ENCODE measurements around the gene FANCC. TPM values are rescaled to one million over a fixed set of nuclear protein-coding genes. Genes with fewer than 3 reads are reported as not detected.
A peak's percentile ranks its signal among the peaks of the same experiment; 100 is the strongest.

The FANCC gene
- total and polyA plus RNA-seq, 2 of the 4 experiments (the other 2 are of a cell fraction), result 4.7 to 6.3 TPM

DNA sequence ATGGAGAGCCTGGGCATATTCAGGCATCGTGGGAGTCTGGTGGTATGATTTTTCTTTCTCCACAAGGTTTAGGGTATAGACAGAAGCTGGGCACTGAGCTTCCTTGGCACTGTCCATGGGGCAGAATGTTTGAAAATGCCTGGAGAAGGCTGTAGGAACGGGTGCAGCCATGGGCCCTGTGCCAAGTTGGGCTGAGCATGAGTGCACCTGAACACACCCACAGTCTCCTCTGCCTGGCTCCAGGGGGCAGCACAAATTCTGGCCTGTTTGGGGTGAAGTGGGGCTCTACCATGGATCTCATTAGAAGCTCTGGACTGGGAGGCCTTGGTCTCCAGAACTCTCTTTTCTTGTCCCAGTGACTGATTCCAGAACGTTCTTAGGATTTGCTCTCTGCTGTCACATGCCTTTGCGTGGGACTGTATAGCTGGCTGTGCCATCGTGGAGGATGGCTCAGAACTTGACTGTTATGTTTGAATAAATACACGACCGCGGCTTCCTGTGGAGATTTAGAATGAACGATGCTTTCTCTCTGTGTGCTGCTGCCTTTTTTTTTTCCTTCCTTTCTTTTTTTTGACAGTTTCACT, 229.8 kb downstream of the FANCC start:
- dilution Hi-C loops (cut with HindIII; ENCODE audit: low sequenced_read_pairs, unreplicated experiment) (no loop called here), intact Hi-C loops (cut with micrococcal nuclease) (no loop called here), in situ Hi-C loops (cut with MboI; ENCODE audit: low sequenced_read_pairs) (no loop called here)
- no peak overlapping the region for H3K4ac ChIP-seq (ENCODE audit: low read depth, low read length)
- no peak overlapping the region for H4K8ac ChIP-seq (ENCODE audit: low read depth in 2 of 2, low read length in 2 of 2)
- no peak overlapping the region for H2BK20ac ChIP-seq (ENCODE audit: low read depth, low read length)
- no peak overlapping the region for H2BK120ac ChIP-seq (ENCODE audit: low read depth, low read length)
- H3K4me2 ChIP-seq (ENCODE audit: low read depth, low read length), result no peak overlapping the region
- H2AK9ac ChIP-seq (replicated peaks; ENCODE audit: low read depth, low read length, poor library complexity), result no peak overlapping the region
- H3K27me3 ChIP-seq (ENCODE audit: control insufficient read depth, insufficient read depth, low read length), result no peaks in the 10 kb centered on the region
- H3K9ac ChIP-seq (ENCODE audit: low read depth, low read length), result no peak overlapping the region
- H3K4me1 ChIP-seq (ENCODE audit: control insufficient read depth, insufficient read depth, low read length), result peaks cover 22% of the 10 kb centered on the region
- no peak overlapping the region for H3K14ac ChIP-seq (replicated peaks; ENCODE audit: low read depth, low read length)
- WGBS, 2 experiments (ENCODE audit: extremely low coverage in 2 of 2, insufficient read length in 1 of 2), result 54% methylated on average over 4 of the region's 9 CpGs; no CpG with 5 or more reads in 1 of the 2 experiments
- H3K4me3 ChIP-seq (ENCODE audit: insufficient read depth, low read depth, low read length), result no peak overlapping the region
- TF ChIP-seq MAZ (IDR thresholded peaks at IDR 0.05; ENCODE audit: borderline replicate concordance, low read depth, low read length) (no peak), NFE2L2 (IDR thresholded peaks at IDR 0.05; ENCODE audit: low read depth, low read length) (no peak), CEBPB (IDR thresholded peaks at IDR 0.05; ENCODE audit: low read depth, low read length) (no peak), CHD1 (IDR thresholded peaks at IDR 0.05; ENCODE audit: low read depth, low read length) (no peak), SMC3 (IDR thresholded peaks at IDR 0.05; ENCODE audit: low read depth, low read length) (no peak)
- TF ChIP-seq, protein P1, sequence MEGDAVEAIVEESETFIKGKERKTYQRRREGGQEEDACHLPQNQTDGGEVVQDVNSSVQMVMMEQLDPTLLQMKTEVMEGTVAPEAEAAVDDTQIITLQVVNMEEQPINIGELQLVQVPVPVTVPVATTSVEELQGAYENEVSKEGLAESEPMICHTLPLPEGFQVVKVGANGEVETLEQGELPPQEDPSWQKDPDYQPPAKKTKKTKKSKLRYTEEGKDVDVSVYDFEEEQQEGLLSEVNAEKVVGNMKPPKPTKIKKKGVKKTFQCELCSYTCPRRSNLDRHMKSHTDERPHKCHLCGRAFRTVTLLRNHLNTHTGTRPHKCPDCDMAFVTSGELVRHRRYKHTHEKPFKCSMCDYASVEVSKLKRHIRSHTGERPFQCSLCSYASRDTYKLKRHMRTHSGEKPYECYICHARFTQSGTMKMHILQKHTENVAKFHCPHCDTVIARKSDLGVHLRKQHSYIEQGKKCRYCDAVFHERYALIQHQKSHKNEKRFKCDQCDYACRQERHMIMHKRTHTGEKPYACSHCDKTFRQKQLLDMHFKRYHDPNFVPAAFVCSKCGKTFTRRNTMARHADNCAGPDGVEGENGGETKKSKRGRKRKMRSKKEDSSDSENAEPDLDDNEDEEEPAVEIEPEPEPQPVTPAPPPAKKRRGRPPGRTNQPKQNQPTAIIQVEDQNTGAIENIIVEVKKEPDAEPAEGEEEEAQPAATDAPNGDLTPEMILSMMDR (conservative IDR thresholded peaks at IDR 0.05; ENCODE audit: low read depth, low read length), result 0 out of 2 replicates have a peak, but pooled peaks have one; percentile 5
- TF ChIP-seq, protein P2, sequence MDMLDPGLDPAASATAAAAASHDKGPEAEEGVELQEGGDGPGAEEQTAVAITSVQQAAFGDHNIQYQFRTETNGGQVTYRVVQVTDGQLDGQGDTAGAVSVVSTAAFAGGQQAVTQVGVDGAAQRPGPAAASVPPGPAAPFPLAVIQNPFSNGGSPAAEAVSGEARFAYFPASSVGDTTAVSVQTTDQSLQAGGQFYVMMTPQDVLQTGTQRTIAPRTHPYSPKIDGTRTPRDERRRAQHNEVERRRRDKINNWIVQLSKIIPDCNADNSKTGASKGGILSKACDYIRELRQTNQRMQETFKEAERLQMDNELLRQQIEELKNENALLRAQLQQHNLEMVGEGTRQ (IDR thresholded peaks at IDR 0.05; ENCODE audit: low read depth, low read length), result no peak
- no peak overlapping the region for H4K91ac ChIP-seq (ENCODE audit: insufficient read depth, low read depth, low read length)
- no peak overlapping the region for H2BK5ac ChIP-seq (ENCODE audit: low read depth, low read length, poor library complexity, severe bottlenecking)
- H2BK15ac ChIP-seq (ENCODE audit: low read depth, low read length), result no peak overlapping the region
- no peaks in the 10 kb centered on the region for H3K9me3 ChIP-seq (ENCODE audit: control insufficient read depth, insufficient read depth, low read length)
- ChIA-PET CTCF (interaction anchor here (0.6 to 0.7 kb wide), 2 partner anchors 214 to 1993 kb away, joined by 3 to 4 read pairs; no protein-coding TSS in a partner anchor), POLR2A (ENCODE audit: unreplicated experiment) (no interaction called here)
- H3K9me1 ChIP-seq (ENCODE audit: insufficient read depth, low read length), result peaks cover 28% of the 10 kb centered on the region
- H2AFZ ChIP-seq (replicated peaks; ENCODE audit: low read length, poor library complexity), result no peak overlapping the region
- H4K20me1 ChIP-seq (ENCODE audit: insufficient read depth, low read length), result peaks cover 47% of the 10 kb centered on the region
- peaks cover 52% of the 10 kb centered on the region for H3K36me3 ChIP-seq (ENCODE audit: control insufficient read depth, insufficient read depth, low read length)
- H4K5ac ChIP-seq (ENCODE audit: low read depth, low read length), result no peak overlapping the region
- no peak overlapping the region for H3K23ac ChIP-seq (ENCODE audit: low read depth, low read length)
- H3K18ac ChIP-seq (ENCODE audit: low read depth, low read length), result no peak overlapping the region
- BruUV-seq (replicated peaks), result no TSS peak
- DNase-seq, result no peak
- H3K79me1 ChIP-seq (ENCODE audit: low read depth in 1 of 2, low read length in 2 of 2), result peaks cover 20 to 70% of the 10 kb centered on the region in 2 experiments; a peak in 3 of 4 replicates
- no peak overlapping the region for H3K27ac ChIP-seq (ENCODE audit: insufficient read depth, low read length)
- no peak overlapping the region for H3K56ac ChIP-seq (ENCODE audit: extremely low read depth, insufficient read depth, low read length)
- peak overlapping the region; percentile 50; the same call in 1 of the 2 replicates for H2AK5ac ChIP-seq (ENCODE audit: low read depth, low read length)
- no peak for ATAC-seq (ENCODE audit: low read depth)

Measured in IMR-90 (cell line).